NCI-H82 treated with DMSO at 0.1 percent for 48 hours (cell line): ENCODE measurements around the gene TNC.

Experiments used
- DNase-seq: peaks from one replicate; lab custom pipeline; 2025; ENCODE audit not compliant: unreplicated experiment; lab: John Stamatoyannopoulos, UW

The TNC gene

DNA sequence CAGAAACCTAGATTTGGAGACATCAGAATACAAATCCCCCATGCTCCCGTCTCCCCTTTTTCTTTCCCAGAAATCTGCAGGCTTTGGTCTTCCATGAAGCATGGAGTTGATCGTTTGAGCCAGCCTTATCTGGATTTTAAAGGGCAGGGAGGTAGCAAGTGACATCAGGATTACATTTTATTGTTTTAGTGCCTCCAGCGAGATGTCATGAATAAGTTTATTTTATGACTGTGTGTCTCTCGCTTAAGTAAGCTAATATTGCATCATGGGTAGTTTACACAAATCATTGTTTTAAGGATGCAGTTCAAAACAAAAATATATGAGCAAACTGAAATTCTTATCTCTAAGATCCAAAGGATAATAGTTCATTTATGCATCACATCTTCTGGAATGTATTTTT lies 136.9 kb downstream of the TNC start:
- no peak for DNase-seq

DNA sequence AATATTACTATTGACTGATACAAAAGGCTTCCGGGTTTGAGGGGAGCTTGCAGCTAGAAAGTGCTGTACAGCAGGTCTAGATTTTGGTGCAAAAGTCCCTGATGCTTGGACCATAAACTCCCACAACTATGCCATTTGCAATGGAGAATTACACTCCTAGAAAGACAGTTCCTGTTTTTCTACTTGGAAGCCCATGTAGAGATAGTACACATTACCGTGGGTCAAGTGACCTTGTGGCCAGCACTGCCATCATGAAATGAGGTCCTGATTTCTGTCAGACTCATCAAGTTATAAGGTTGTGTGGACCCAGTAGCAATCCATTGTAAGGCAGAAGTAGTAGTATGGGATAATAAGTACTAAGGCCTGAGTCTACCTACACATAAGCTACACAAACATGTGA lies 144.7 kb downstream of the TNC start:
- DNase-seq, result no peak

DNA sequence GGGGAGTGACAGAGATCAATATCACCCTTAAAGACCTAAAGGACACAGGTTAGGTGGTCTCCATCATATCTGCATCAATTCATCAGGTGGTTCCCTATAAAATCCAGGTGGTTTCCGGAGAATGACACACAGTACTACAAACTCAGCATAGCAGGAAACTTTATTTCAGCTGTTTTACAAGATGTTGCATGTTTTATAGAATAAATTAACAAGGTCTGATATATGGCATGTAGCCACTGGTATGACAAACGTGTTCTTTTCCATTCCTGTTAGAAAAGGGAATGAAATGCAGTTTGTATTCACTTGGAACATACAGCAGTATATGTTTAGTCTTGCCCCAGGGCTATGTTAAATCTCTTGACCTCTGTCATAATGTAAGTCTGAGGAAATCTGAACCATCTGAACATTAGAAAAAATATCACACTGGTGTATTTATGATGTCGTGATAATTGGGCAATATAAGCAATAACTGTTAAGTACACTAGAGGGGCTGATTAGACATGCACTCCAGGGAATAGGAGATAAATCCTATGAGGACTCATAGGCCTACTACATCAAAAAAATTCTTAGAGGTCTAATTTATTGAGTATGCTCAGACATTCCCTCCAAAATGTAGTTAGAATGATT lies 145.3 kb downstream of the TNC start:
- no peak for DNase-seq
